K562 (cell line): Measurements from ENCODE around the gene BCAN. TPM values are rescaled to one million over a fixed set of nuclear protein-coding genes. Genes with fewer than 3 reads are reported as not detected.

ENCODE experiments used
- ATF1 ChIP-seq, 2 experiments: fragments of 450-650 bp in 1 of 2; IDR thresholded peaks; 2 replicates each; pipeline ENCODE4 v1.6.1; 2016; ENCODE audit warnings: missing compliant biosample characterization in 1 of 2, missing genetic modification characterization in 1 of 2
- DEAF1 ChIP-seq: fragments of 450-650 bp; formaldehyde crosslinking; IDR thresholded peaks from 2 replicates; pipeline ENCODE4 v1.4.0; 2020; ENCODE audit warnings: mild to moderate bottlenecking, moderate library complexity
- ELF2 ChIP-seq: fragments of 250-450 bp; sonication (Bioruptor Pico); IDR thresholded peaks from 2 replicates; pipeline ENCODE4 v1.5.0; 2021; ENCODE audit warnings: mild to moderate bottlenecking
- HMG20A ChIP-seq: fragments of 450-650 bp; formaldehyde crosslinking; conservative IDR thresholded peaks from 2 replicates; pipeline ENCODE4 v1.4.0; 2020; ENCODE audit warnings: mild to moderate bottlenecking, mixed read lengths
- IFI16 ChIP-seq: fragments of 250-450 bp; sonication (Bioruptor Pico); IDR thresholded peaks from 2 replicates; pipeline ENCODE4 v2.1.2; 2022; ENCODE audit warnings: mild to moderate bottlenecking, inconsistent platforms
- KAT7 ChIP-seq: sonication (generic); formaldehyde crosslinking; IDR thresholded peaks from 2 replicates; pipeline ENCODE4 v1.8.0; 2022; ENCODE audit warnings: missing genetic modification reagents, mild to moderate bottlenecking, borderline replicate concordance
- MAZ ChIP-seq, 2 experiments: fragments of 450-650 bp in 1 of 2; sonication (generic) in 1 of 2; formaldehyde crosslinking; IDR thresholded peaks in 1 of 2; conservative IDR thresholded peaks in 1 of 2; 2 replicates each; pipeline versions ENCODE4 v1.4.0 to v1.5.0; 2020; ENCODE audit warnings: mild to moderate bottlenecking in 1 of 2, missing genetic modification reagents in 1 of 2
- MYNN ChIP-seq, 2 experiments: sonication (generic); formaldehyde crosslinking in 1 of 2; IDR thresholded peaks; 2 replicates each; pipeline versions ENCODE4 v1.5.0 to v1.6.1; 2016 to 2020; ENCODE audit warnings: antibody characterized with exemption in 1 of 2, missing genetic modification reagents in 1 of 2
- NEUROD1 ChIP-seq: fragments of 150-350 bp; IDR thresholded peaks from 2 replicates; pipeline ENCODE4 v1.6.1; 2014; ENCODE audit warnings: borderline replicate concordance, low read length, low read depth; ENCODE audit not compliant: partially characterized antibody
- SIRT6 ChIP-seq: IDR thresholded peaks from one replicate; pipeline ENCODE4 v1.6.1; 2012; ENCODE audit warnings: low read depth, mild to moderate bottlenecking, control low read depth, inconsistent platforms, low read length, moderate library complexity
- SMC3 ChIP-seq: conservative IDR thresholded peaks from 2 replicates; pipeline ENCODE4 v1.6.1; 2011; ENCODE audit warnings: low read depth, low read length, improper control_type of control experiment; ENCODE audit not compliant: insufficient read depth
- SOX6 ChIP-seq: fragments of 450-650 bp; IDR thresholded peaks from 2 replicates; pipeline ENCODE4 v1.6.1; 2014; ENCODE audit warnings: mild to moderate bottlenecking
- TEAD1 ChIP-seq, 2 experiments: fragments of 450-650 bp in 1 of 2; sonication (generic) in 1 of 2; formaldehyde crosslinking; IDR thresholded peaks; 2 replicates each; pipeline versions ENCODE4 v1.4.0 to v1.8.0; 2020 to 2022; ENCODE audit warnings: mild to moderate bottlenecking in 2 of 2, missing genetic modification reagents in 1 of 2
- TRIM24 ChIP-seq, 2 experiments: fragments of 450-650 bp; IDR thresholded peaks; 2 replicates each; pipeline ENCODE4 v1.6.1; 2016
- VEZF1 ChIP-seq: fragments of 200-800 bp; sonication (Bioruptor generic); IDR thresholded peaks from 2 replicates; pipeline ENCODE4 v1.6.1; 2017; ENCODE audit warnings: missing genetic modification characterization, missing compliant biosample characterization
- ZKSCAN8 ChIP-seq: fragments of 200-800 bp; sonication (Bioruptor generic); IDR thresholded peaks from 2 replicates; pipeline ENCODE4 v1.6.1; 2016; ENCODE audit warnings: missing genetic modification characterization, missing compliant biosample characterization
- ZNF140 ChIP-seq: fragments of 250-450 bp; sonication (Bioruptor Pico); IDR thresholded peaks from 2 replicates; pipeline ENCODE4 v1.8.0; 2021; ENCODE audit warnings: moderate library complexity, mild to moderate bottlenecking, inconsistent platforms
- ZNF274 ChIP-seq: IDR thresholded peaks from 2 replicates; pipeline ENCODE4 v1.6.1; 2011; ENCODE audit warnings: low read depth, mild to moderate bottlenecking, low read length, moderate library complexity, borderline replicate concordance
- ZNF41 ChIP-seq: fragments of 250-450 bp; sonication (Bioruptor Pico); conservative IDR thresholded peaks from 2 replicates; pipeline ENCODE4 v1.4.0; 2020; ENCODE audit warnings: mild to moderate bottlenecking
- ZNF644 ChIP-seq: fragments of 200-800 bp; sonication (Bioruptor generic); IDR thresholded peaks from 2 replicates; pipeline ENCODE4 v1.6.1; 2016; ENCODE audit warnings: low read depth, missing genetic modification characterization, missing compliant biosample characterization
- ZNF699 ChIP-seq: fragments of 250-450 bp; sonication (Bioruptor Pico); IDR thresholded peaks from 2 replicates; pipeline ENCODE4 v1.8.0; 2021; ENCODE audit warnings: mild to moderate bottlenecking, moderate library complexity; ENCODE audit not compliant: insufficient replicate concordance
- polyA plus RNA-seq, 8 experiments: library from polyadenylated mRNA; depleted of rRNA in 4 of 8; stranded (reverse) in 5 of 8; unstranded in 3 of 8; fragments of >200 nt; fragmentation: Nextera tagmentation in 2 of 8; fragmentation: Illumina TruSeq in 1 of 8; extraction: Ambion mirVana in 2 of 8; extraction: Trizol in 1 of 8; gene quantifications; 2 replicates each; pipeline versions ENCODE4 v1.2.1 to v1.2.3, GENCODE V29; 2011 to 2014; ENCODE audit warnings: inconsistent platforms in 1 of 8, missing spikeins in 1 of 8
- total RNA-seq, 7 experiments: library from RNA; depleted of rRNA in 6 of 7; stranded (reverse); fragments of >200 nt in 6 of 7; fragmentation: Illumina TruSeq in 2 of 7; extraction: Trizol in 2 of 7; gene quantifications; 2 replicates each; pipeline versions ENCODE4 v1.2.1 to v1.2.3, GENCODE V29; 2011 to 2021; ENCODE audit warnings: low replicate concordance in 1 of 7
- TF ChIP-seq, protein P1 (sequence below): fragments of 450-650 bp; IDR thresholded peaks from 2 replicates; pipeline ENCODE4 v1.7.0; 2016; ENCODE audit warnings: borderline replicate concordance

Gene BCAN
- total and polyA plus RNA-seq, 9 of the 15 experiments (the other 6 are each of a cell fraction or from before 2014, with no cell fraction given) = 0.04 to 0.33 (median 0.14) TPM; not detected in 5

GRCh38 chr1:156693848-156694689 is 52.2 kb downstream of the BCAN start (continued):
- TF ChIP-seq TRIM24 (IDR thresholded peaks at IDR 0.05) (peak in 1 of 2 experiments; percentile 80; a peak in 2 of 4 replicates), DEAF1 (CRISPR knock-in tag) (no peak), ZKSCAN8 (peak; percentile 48; the same call in 1 of the 2 replicates), ZNF274 (no peak), HMG20A (CRISPR knock-in tag) (no peak), KAT7 (CRISPR knock-in tag) (peak; percentile 86; the same call in 1 of the 2 replicates), ZNF140 (CRISPR knock-in tag) (no peak), MAZ (CRISPR knock-in tag; conservative IDR thresholded peaks at IDR 0.05 in 1 of 2, IDR thresholded peaks at IDR 0.05 in 1 of 2) (peak; percentile 45 to 97; a peak in 3 of 4 replicates), IFI16 (peak; percentile 42; the same call in 1 of the 2 replicates), NEUROD1 (peak; percentile 37), ZNF699 (no peak), SMC3 (no peak), ZNF644 (peak; percentile 75), SIRT6 (no peak), MYNN (IDR thresholded peaks at IDR 0.05) (no peak), MYNN (CRISPR knock-in tag; IDR thresholded peaks at IDR 0.05) (no peak), SOX6 (peak; percentile 46; the same call in 1 of the 2 replicates), TEAD1 (CRISPR knock-in tag; IDR thresholded peaks at IDR 0.05) (0 out of 4 replicates have a peak, but pooled peaks of 1 of the 2 experiments have one; percentile 1), ATF1 (CRISPR knock-in tag; IDR thresholded peaks at IDR 0.05) (no peak), ATF1 (tag; IDR thresholded peaks at IDR 0.05) (peak; percentile 35; the same call in 1 of the 2 replicates), VEZF1 (CRISPR knock-in tag) (peak; percentile 89), ZNF41 (CRISPR knock-in tag) (peak; percentile 9; the same call in 1 of the 2 replicates), ELF2 (CRISPR knock-in tag) (0 out of 2 replicates have a peak, but pooled peaks have one; percentile 43)
- TF ChIP-seq, protein P1, sequence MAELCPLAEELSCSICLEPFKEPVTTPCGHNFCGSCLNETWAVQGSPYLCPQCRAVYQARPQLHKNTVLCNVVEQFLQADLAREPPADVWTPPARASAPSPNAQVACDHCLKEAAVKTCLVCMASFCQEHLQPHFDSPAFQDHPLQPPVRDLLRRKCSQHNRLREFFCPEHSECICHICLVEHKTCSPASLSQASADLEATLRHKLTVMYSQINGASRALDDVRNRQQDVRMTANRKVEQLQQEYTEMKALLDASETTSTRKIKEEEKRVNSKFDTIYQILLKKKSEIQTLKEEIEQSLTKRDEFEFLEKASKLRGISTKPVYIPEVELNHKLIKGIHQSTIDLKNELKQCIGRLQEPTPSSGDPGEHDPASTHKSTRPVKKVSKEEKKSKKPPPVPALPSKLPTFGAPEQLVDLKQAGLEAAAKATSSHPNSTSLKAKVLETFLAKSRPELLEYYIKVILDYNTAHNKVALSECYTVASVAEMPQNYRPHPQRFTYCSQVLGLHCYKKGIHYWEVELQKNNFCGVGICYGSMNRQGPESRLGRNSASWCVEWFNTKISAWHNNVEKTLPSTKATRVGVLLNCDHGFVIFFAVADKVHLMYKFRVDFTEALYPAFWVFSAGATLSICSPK = no peak
